Muscle of back (tissue), 11 donors: ENCODE data around the gene CADM2. TPM values are rescaled to one million over a fixed set of nuclear protein-coding genes. Genes with fewer than 3 reads are reported as not detected.

Experiments
- DNase-seq, 3 donors: peaks; one replicate each; pipeline versions ENCODE4 v3.0.0 to v3.0.0-alpha.2; 2013
- polyA plus RNA-seq, 10 donors: library from polyadenylated mRNA; unstranded; fragments of 120-200 nt; gene quantifications; one replicate each; pipeline ENCODE4 v1.2.1, GENCODE V29; 2013; ENCODE audit not compliant: insufficient read length in 10 of 10

Gene CADM2
- polyA plus RNA-seq, 10 donors, result 3.9 to 12.4 (median 6.0) TPM

DNA sequence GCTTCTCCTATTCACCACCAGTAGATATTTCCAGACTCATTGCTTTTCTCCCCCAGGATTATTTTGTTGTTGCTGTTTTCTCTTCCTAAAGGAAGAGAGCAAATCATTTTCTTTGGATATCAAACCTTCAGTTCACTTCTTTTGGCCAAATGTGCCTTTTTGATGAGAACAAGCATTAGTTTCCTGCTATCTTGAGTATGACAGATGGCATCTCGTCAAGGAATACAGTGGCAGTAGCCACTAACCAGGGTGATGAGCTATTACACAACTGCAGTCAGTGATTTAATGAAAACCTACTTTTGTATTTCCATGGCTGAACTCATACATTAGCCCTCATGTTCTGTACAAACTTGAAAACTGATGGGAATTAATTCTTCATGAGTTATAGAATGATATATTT lies 354.6 kb downstream of the CADM2 start:
- DNase-seq, result no peak

DNA sequence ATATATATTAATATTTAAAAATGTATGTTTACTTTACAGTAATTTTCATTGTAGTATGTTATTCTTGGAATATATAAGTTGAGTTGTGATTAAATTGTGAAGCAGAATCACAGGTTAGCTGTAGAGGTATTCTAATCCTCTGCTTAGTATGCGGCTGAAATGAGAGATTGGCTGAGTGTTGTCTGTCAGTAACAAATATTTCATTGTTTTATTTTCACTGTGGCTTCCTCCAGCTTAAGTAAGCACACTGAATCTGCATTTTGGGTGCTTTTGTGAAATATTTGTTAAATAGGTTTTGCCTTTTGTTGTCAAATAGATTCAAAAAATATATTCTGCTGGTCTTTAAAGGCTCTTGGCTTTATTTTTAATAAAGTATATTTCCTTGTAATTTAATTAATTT lies 357.5 kb downstream of the CADM2 start:
- DNase-seq, result no peak

DNA sequence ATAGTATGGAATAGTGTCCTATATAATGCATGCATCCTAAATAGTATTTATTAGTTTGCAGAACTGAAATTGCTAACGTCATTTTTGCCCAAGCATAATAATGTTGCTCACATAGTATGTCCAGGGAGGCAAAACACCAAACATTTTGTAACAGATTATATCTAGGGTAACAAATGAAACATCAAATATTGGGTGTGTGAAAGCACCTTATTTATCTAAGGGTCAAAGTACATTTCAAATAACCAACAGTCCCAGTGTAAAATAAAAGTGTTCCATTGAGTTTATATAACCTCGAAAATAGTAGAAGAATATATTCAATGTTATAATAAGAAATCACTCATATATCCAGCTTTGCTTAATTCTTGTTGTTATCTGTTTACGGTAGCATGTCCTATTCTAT lies 363.1 kb downstream of the CADM2 start:
- DNase-seq, result no peak

DNA sequence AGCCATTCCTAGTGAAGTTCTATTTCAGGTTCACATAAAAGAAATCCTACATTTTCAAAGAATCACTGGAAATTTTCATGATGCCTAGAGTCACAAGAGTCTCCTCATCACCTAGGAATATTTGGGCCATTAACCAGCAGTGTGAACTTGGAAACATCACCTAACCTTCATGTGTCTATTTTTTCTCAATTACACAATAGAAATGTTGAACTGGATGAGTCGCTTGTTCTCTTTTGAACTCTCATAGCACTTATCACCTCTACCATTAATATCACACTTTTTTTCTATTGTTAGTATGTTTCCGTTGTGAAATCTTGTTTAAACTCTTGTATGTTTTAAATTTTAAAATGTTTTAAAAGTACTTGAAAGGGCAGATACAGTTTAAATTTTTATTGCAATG lies 371.3 kb downstream of the CADM2 start:
- DNase-seq, result no peak

DNA sequence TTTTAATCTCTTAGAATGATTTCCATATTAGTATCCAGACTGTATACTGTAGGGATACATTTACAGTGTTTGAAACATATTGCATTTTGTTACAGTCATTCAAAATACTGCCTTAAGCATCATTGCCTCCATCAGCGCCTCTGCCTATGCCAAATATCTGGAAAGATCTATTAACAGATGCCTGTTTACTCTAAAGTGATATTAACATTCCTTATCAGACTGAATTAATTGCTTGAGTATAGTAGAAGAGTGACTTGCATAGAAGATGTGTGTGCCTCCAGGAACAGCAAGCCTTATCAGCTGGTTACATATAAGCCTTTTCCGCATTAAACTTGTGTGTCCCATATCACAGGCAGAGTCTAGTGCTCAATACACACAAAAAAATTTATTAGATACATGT lies 379.1 kb downstream of the CADM2 start:
- no peak for DNase-seq

DNA sequence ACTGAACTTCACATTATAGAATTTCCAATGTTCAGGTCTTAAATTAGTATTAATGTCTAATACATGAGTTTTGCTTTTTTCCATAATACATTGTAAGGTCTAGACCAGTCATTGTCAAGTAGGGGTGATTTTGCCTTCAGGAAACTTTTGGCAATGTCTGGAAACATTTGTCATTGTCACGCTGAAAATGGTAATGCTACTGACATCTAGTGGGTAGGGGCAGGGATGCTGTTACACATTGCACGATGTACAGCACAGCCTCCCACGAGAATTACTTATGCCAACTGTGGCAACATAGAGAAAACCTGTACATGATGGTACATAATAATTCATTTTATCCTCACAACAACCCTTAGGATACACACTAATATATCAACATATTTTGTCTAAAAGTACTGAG lies 384.1 kb downstream of the CADM2 start:
- peak in 1 of 3 donors; percentile 3 for DNase-seq

DNA sequence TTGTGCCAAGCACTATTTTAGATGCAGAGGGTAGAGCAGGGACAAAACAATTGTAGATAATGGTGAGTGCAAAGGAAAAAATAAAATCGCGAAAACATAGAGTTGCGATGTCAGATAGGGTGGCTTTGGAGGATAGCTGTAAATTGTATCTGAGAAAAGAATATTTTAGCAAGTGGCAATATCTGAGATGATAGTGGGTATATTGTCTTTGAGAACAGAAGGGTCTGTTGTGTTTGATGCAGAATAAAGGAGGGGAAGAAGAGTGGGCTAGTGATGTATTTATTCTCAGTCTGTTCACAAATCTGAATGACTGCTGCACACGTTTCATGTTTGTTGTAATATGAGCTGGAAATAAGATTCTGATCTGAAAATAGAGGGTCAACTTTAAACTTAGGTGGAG lies 396.8 kb downstream of the CADM2 start:
- DNase-seq, result no peak

DNA sequence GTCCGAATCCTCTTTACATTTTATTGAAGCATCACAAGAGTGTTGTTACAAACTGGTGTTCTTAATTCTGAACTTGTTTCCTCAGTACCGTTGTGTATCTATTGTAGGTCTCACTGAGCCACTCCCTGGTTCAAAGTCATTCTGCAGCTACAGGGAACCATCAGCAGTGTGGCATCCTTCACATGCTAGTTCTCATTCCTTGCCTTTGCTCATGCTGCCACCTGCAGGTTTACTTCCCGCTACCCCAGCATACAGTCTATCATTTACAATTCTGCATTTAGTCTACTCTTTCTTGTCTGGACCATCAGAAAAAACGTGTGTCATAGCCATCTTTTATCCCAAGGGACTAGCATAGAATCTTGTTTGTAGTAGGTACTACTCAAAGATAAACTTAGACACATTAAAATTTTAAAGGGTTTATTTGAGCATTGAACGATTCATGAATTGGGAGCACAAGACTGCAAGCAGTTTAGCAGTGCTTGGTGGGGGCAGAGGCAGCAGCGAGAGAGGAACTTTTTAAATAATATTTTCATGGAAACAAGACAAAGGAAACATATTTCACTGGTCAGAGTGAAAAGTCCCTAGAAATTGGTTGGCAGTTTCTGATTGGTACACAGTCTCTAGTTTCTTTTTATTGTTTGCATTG lies 402.1 kb downstream of the CADM2 start:
- peak; percentile 15 to 32 (median 18) for DNase-seq

DNA sequence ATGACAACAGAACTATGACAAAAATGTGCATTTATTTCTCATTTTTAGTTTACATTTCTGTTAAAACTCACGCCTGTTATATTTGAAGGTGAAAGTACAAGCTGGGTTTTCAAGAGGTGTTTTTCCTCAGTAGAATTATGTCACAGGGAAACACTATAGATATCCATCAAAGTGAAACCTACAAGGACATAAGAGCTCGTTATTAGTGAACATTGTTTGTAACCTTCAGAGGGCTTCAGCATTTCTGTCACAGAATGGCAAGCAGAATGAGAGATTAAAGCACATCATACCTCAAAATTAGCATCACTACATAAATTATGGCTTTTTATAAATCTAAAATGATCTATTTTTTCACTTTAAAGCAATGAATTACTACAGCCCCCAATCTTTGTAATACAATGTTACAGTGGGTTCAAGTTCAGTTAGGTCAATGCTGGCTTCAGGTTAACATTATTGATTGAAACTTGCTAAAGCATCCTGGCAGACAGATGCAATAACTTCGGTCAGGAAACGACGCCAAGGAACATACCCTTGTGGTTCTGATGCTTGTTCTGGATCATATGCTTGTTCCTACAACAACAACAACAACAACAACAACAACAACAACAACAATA lies 405.6 kb downstream of the CADM2 start:
- no peak for DNase-seq

DNA sequence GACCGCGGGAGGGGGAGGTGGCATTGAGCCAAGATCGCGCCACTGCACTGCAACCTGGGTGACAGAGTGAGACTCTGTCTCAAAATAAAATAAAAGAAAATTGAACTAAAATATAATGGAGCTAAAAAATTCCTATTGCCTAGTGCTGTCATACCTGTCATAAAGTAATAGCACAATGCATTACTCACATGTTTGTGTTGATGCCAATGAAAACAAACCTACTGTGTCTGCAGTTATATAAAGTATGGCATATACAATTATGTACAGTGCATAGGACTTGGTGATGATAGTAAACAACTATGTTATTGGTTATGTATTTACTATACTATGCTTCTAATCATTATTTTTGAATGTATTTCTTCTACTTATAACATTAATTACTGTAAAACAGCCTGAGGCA lies 411.6 kb downstream of the CADM2 start:
- DNase-seq, result no peak

DNA sequence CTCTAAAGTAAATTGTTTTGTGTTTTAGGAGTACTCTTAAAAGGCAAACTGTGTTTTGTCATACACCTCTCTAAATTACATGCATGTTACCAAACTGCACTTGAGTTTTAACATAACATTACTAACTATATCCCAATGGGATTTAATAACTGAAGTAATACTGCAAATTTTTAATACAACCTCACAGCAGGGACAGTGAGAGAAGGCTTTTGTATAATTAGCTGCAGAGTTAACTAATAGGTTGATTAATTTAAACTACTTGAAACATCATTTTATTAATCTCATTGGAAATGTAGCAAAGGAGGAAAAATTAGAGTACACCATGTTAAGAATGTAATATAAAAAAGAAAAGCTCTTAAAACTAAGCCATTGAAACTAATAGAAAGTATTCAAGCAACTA lies 417.3 kb downstream of the CADM2 start:
- DNase-seq, result no peak

DNA sequence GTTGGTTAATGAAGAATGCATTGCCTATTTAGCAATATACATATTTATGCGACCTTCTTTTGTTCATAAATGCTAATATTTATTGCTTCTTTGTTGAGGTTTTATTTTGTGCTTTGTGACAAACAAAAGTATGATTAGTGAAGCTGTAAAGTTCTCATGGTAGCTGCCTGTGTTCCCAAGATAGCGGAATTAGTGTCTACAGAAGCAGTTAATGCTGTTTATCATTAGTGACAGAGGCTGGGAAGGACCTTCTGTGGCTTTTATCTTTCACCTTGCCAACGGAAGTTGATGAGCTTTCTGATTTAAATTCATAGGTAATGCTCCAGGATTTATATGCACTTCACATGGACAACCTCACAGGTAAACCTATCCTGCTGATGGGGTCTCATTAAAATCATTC lies 418.3 kb downstream of the CADM2 start:
- DNase-seq, result no peak

DNA sequence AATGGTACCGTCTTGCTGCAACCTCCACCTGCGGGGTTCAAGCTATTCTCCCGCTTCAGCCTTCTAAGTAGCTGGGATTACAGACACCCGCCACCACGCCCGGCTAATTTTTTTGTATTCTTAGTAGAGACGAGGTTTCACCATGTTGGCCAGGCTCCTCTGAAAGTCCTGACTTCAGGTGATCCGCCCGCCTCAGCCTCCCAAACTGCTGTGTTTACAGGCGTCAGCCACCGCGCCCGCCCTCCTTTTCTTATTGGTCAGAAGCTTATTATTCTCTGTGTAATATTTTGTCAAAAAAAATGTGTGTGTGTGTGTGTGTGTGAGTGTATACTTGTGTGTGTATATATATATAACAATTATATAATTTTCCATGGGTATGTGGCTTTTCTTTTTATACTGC lies 425.6 kb downstream of the CADM2 start:
- no peak for DNase-seq

DNA sequence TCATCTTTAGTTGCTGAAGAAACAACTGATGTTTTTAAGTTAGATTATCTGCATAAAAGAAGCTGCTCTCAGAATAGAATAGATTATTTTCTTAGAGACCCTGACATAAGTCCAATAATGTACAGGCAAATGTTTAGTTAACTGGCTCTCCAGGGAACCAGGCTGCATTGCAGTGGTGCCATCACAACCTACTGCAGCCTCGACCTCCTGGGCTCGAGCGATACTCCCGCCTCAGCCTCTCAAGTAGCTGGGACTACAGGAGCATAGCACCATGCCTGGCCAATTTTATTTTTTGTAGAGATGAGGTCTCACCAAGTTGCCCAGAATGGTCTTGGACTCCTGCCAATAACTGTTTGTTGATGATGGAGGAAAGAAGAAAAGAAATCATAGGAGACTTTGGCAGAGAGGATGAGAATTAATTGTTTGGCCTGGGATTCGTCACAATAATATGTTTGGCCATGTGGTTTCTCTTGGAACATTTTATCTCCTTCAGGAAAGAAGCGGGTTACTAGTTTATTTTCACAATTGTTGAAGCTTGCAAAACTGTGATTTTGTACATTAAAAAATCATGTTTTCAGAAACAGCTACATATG lies 429.2 kb downstream of the CADM2 start:
- no peak for DNase-seq

DNA sequence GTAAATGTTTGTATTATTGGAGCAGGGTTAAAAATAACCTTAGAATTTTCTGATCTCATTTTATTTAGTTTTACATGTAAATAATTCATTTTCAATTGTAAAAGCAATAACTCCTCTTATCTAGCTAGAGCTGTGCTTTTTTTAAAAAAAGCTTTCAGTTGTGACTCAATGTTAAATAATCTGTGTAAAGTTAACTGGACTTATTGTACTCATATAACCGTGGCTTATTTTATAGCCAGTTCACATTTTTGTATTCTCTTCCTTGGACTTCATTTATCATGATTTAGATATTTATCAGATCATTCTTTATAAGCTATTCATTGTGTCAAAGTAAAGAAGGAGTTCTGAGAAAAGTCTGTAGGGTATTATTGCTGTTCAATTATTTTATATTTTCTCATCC lies 435.6 kb downstream of the CADM2 start:
- no peak for DNase-seq

DNA sequence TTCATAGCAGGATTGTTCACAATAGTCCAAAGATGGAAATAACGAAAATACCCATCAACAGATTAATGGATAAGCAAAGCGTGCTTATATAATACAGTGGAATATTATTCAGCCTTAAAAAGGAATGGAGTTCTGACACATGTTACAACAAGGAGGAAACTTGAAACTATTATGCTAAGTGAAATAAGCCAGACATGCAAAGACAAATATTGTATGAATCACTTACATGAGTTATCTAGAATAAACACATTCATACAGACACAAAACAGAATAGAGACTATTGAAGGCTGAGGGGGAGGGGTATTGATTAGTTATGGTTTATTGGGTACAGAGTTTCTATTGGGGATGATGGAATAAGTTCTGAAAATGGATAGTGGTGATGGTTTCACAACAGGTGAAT lies 438.6 kb downstream of the CADM2 start:
- no peak for DNase-seq

DNA sequence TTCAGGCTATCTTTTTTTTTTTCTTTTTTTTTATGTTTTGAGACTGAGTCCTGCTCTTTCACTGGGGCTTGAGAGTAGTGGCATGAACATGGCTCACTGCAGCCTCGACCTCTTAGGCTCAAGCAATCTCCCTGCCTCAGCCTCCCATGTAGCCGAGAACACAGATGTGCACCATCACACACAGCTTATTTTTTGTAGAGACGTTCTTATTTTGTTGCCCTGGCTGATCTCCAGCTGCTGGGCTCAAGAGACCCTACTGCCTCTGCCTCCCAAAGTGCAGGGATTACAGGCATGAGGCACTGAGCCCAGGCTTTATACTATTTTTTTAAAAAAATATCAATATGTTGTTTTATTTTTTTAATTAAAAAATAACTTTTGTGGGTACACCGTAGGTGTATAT lies 467.3 kb downstream of the CADM2 start:
- DNase-seq, result peak in 1 of 3 donors; percentile 2

DNA sequence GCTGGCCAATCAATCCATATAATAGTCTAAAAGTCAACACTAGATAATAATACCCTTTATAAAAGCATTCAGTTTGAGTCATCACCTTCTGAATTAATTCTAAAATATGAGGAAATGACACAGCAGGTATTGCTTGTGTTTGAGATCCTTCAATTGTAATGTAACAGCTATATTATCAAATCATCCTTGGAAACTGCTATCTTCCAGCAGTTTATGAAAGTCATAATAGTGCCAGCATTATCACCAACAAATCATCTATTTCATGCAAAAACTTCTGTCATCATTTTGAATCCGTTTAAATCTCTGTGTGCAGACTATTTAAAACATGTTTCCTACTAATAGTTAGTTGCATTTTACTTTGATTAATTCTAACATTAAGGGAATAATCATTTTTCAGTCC lies 468.7 kb downstream of the CADM2 start:
- no peak for DNase-seq

DNA sequence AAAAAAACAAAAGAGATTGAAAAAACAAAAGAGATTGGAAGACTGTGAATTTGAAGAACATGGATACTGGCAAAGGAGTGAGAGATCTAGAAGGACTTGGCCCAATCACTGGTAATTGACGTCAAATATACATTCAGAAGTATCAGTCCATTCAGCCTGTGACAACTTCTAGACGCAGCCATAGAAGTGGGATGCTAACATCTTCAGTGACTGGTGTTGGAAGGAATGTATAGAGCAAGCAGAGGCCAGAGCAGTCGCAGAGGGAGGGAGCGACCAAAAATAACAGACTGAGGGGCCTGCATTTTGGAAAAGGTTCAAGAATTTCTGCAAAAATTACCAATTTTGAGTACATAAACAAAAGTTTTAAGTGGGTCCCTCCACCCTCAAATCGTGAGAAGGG lies 473.3 kb downstream of the CADM2 start:
- no peak for DNase-seq

DNA sequence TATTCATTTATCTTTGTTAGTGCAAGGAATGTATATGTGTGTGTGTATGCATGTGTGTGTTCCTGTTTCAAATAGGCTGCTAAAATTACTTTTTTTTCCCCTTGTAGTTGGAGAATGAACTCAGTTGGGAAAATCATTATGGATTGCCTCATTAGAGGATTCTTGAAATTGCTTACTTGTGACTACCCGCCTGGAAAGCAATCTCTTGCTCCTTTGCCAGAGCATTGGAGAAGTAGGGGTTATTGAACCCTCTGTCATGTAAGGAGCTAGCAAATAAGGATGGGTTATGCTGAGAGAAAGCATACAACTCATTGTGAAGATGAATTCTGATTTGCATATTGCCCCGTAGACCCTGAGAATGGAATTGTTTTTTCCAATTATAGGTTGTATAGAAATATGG lies 474.5 kb downstream of the CADM2 start:
- peak in 1 of 3 donors; percentile 8 for DNase-seq

DNA sequence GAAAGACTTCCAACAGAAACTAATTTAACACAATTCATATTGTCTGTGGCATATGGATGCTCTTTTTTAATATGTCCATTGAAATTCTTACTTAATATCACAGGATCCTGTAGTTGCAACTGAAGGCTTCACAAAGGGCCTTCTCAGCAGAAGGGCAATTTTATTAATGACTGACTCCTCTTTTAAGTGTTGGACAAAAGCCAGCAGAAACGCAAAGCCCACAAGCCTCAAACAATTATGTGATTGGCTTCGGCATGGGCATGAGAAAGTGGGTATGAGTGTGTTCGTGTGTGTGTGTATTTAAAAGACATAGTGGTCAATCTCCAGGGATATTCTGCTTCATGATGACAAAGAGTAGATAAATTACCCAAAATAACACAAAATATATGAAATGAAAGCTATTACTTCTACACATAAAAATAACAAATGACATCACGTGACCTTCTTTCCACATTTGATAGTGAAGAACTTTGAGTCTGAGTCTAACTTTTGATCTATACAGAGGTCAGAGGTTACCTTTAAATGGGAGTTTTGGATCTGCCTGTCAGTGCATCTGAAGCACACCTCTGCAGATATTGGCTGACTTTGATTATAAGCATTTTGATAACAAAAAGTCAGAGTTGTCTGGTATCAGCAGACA lies 496.9 kb downstream of the CADM2 start:
- DNase-seq, result no peak

DNA sequence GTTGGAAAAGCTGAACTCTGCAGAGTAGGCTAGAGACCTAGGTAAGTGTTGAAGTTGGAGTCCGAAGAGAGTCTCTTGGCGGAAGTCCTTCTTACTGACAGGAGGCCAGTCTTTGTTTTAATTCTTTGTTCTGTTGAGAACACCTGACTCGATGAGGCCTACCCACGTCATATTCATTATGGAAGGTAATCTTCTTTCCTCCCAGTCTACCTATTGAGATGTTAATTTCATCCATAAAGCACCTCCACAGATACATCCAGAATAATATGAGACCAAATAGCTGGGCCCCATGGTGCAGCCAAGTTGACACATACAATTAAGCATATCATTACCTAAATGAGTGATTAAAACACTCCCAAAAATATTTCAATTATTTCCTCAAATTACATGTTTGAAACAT lies 515.5 kb downstream of the CADM2 start:
- no peak for DNase-seq

DNA sequence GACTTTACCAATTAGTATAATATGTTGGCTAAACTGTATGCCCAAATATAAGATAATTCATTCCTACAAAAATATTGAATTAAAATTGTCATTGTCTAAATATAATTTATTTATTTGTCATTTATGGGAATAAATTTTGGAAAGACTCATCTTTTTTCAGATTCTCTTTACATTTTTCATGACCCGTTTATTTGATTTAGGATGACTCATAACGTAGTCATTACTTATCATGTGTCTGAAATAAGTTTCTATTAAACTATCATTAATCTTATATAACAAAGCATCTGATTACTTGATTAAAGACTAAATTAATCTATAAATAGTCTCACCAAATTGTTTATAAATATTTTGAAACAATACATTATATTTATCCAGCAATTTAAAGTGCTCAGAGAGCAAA lies 516.6 kb downstream of the CADM2 start:
- no peak for DNase-seq
